Measurements from ENCODE around the gene DCP1A. TPM values are rescaled to one million over a fixed set of nuclear protein-coding genes. Genes with fewer than 3 reads are reported as not detected.

DCP1A gene
- total RNA-seq, 1 donor from 2014 or later: 25.0 TPM

DNA sequence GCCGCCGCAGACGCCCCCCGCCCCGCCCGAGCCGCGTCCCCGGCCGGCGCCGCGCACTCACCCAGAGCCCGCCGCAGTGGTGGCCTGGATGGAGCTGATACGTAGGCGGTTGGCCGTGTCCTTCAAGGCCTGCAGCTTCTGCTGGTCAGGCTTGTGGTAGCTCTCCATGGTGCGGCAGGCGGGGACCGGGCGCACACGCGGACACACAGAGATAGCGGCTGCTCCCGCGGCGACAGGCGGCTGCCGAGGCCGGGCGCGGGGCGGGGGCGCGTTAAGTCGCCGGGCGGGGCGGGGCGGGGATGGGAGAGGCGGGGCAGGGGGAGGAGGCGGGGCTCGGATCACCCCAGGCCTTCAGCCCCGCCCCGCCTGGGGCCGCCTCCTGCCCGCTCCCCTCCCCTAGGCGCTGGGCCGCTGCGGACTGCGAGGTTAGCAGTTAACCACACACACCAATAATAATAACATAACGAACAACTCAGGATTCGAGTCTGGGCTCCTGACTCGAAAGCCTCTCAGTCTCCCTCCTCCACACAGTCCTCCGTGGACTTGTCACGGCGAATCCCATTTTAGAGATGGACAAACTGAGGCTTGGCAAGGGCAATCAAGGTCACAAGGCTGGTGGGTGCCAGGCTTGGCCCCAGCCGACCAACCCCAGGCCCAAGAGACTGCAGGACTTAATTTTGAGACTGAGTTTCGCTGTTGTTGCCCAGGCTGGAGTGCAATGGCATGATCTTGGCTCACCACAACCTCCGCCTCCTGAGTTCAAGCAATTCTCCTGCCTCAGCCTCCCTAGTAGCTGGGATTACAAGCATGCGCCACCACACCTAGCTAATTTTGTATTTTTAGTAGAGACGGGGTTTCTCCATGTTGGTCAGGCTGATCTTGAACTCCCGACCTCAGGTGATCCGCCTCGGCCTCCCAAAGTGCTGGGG is 91.3 kb downstream of the DCP1A start, which contains the start of gene TKT:
Gene TKT, minus strand, starts transcription at position 248 of the 929 bp plus-strand sequence. Its CDS starts 80 bp downstream, at position 168.
- no peak within 1 kb of the TSS for H3K27ac Mint-ChIP-seq (ENCODE audit: unreplicated experiment)
- FAIRE-seq (no peak), DNase-seq (ENCODE audit: low read depth) (peak; percentile 69)
- no peaks in the 10 kb centered on the region for H3K9me3 Mint-ChIP-seq (ENCODE audit: unreplicated experiment)
- Histone ChIP-seq H3K4me2 (ENCODE audit: low read length) (peak within 1 kb of the TSS; percentile 100), H3K4me1 (ENCODE audit: insufficient read depth, low read length) (peaks cover 16% of the 10 kb centered on the region), H3K27me3 (ENCODE audit: insufficient read depth, low read length) (no peaks in the 10 kb centered on the region), H3K36me3 (ENCODE audit: insufficient read depth, low read length) (peaks cover 2% of the 10 kb centered on the region), H3K79me2 (ENCODE audit: insufficient read depth, low read length) (peaks cover 48% of the 10 kb centered on the region), H3K27ac (ENCODE audit: low read depth, low read length) (peak within 1 kb of the TSS; percentile 54), H2AFZ (ENCODE audit: low read depth, low read length) (peak within 1 kb of the TSS; percentile 64), H4K20me1 (ENCODE audit: insufficient read depth, low read length) (peaks cover 44% of the 10 kb centered on the region), H3K9ac (ENCODE audit: low read length) (peak within 1 kb of the TSS; percentile 89), H3K9me3 (ENCODE audit: insufficient read depth, low read depth, low read length) (no peaks in the 10 kb centered on the region), H3K4me3 (ENCODE audit: insufficient read depth, low read depth, low read length) (peak within 1 kb of the TSS; percentile 93)
- no peak for TF ChIP-seq EZH2 (IDR thresholded peaks at IDR 0.05; ENCODE audit: insufficient read depth, low read length)
- TF ChIP-seq, protein P1, sequence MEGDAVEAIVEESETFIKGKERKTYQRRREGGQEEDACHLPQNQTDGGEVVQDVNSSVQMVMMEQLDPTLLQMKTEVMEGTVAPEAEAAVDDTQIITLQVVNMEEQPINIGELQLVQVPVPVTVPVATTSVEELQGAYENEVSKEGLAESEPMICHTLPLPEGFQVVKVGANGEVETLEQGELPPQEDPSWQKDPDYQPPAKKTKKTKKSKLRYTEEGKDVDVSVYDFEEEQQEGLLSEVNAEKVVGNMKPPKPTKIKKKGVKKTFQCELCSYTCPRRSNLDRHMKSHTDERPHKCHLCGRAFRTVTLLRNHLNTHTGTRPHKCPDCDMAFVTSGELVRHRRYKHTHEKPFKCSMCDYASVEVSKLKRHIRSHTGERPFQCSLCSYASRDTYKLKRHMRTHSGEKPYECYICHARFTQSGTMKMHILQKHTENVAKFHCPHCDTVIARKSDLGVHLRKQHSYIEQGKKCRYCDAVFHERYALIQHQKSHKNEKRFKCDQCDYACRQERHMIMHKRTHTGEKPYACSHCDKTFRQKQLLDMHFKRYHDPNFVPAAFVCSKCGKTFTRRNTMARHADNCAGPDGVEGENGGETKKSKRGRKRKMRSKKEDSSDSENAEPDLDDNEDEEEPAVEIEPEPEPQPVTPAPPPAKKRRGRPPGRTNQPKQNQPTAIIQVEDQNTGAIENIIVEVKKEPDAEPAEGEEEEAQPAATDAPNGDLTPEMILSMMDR (IDR thresholded peaks at IDR 0.05; ENCODE audit: insufficient read depth, low read depth, low read length): no peak
- peaks cover 26% of the 10 kb centered on the region for H3K4me1 Mint-ChIP-seq (ENCODE audit: low read depth, unreplicated experiment)
- H3K36me3 Mint-ChIP-seq (ENCODE audit: low read depth, unreplicated experiment): peaks cover 6% of the 10 kb centered on the region
- peaks cover 7% of the 10 kb centered on the region for H3K27me3 Mint-ChIP-seq (ENCODE audit: low read depth, unreplicated experiment)
- peak within 1 kb of the TSS; percentile 95 for H3K4me3 Mint-ChIP-seq (ENCODE audit: unreplicated experiment)

GRCh38 chr3:53255423-53255774 is 91.9 kb downstream of the DCP1A start:
- H3K4me3 Mint-ChIP-seq (ENCODE audit: unreplicated experiment): peak overlapping the region; percentile 95
- peak overlapping the region; percentile 100 for H3K4me2 ChIP-seq (ENCODE audit: low read length)
- H3K27ac Mint-ChIP-seq (ENCODE audit: unreplicated experiment): no peak overlapping the region
- H3K27ac ChIP-seq (ENCODE audit: low read depth, low read length): peak overlapping the region; percentile 54
- H3K9me3 Mint-ChIP-seq (ENCODE audit: unreplicated experiment): no peaks in the 10 kb centered on the region
- peaks cover 3% of the 10 kb centered on the region for H3K36me3 ChIP-seq (ENCODE audit: insufficient read depth, low read length)
- peaks cover 7% of the 10 kb centered on the region for H3K27me3 Mint-ChIP-seq (ENCODE audit: low read depth, unreplicated experiment)
- peak overlapping the region; percentile 93 for H3K4me3 ChIP-seq (ENCODE audit: insufficient read depth, low read depth, low read length)
- TF ChIP-seq, protein P1 (IDR thresholded peaks at IDR 0.05; ENCODE audit: insufficient read depth, low read depth, low read length): no peak
- no peak for TF ChIP-seq EZH2 (IDR thresholded peaks at IDR 0.05; ENCODE audit: insufficient read depth, low read length)
- H3K4me1 ChIP-seq (ENCODE audit: insufficient read depth, low read length): peaks cover 22% of the 10 kb centered on the region
- DNase-seq (ENCODE audit: low read depth): no peak
- H2AFZ ChIP-seq (ENCODE audit: low read depth, low read length): peak overlapping the region; percentile 63
- FAIRE-seq: no peak
- peaks cover 54% of the 10 kb centered on the region for H3K79me2 ChIP-seq (ENCODE audit: insufficient read depth, low read length)
- peaks cover 28% of the 10 kb centered on the region for H3K4me1 Mint-ChIP-seq (ENCODE audit: low read depth, unreplicated experiment)
- H3K9ac ChIP-seq (ENCODE audit: low read length): peak overlapping the region; percentile 89
- peaks cover 50% of the 10 kb centered on the region for H4K20me1 ChIP-seq (ENCODE audit: insufficient read depth, low read length)
- no peaks in the 10 kb centered on the region for H3K9me3 ChIP-seq (ENCODE audit: insufficient read depth, low read depth, low read length)
- H3K36me3 Mint-ChIP-seq (ENCODE audit: low read depth, unreplicated experiment): peaks cover 6% of the 10 kb centered on the region
- H3K27me3 ChIP-seq (ENCODE audit: insufficient read depth, low read length): no peaks in the 10 kb centered on the region
